ENCODE results near the gene ACTA2.

Gene ACTA2

GRCh38 chr10:88892222-88892967, 60.2 kb downstream of the ACTA2 start:
- no peak for DNase-seq (ENCODE audit: low read depth)
- no peak for TF ChIP-seq CTCF (conservative IDR thresholded peaks at IDR 0.05; ENCODE audit: low read depth, low read length)
- H3K4me3 ChIP-seq (ENCODE audit: low read length), result no peak overlapping the region

- no peak for TF ChIP-seq CTCF (conservative IDR thresholded peaks at IDR 0.05; ENCODE audit: low read depth, low read length)
- no peak overlapping the region for H3K4me3 ChIP-seq (ENCODE audit: low read length)
- no peak for DNase-seq (ENCODE audit: low read depth)
These were observed 61.7 kb downstream of the ACTA2 start for GRCh38 chr10:88890681-88891381.

GRCh38 chr10:88889559-88890337, 62.8 kb downstream of the ACTA2 start:
- H3K4me3 ChIP-seq (ENCODE audit: low read length), result no peak overlapping the region
- no peak for DNase-seq (ENCODE audit: low read depth)
- no peak for TF ChIP-seq CTCF (conservative IDR thresholded peaks at IDR 0.05; ENCODE audit: low read depth, low read length)

- H3K4me3 ChIP-seq (ENCODE audit: low read length), result no peak overlapping the region
- no peak for DNase-seq (ENCODE audit: low read depth)
- no peak for TF ChIP-seq CTCF (conservative IDR thresholded peaks at IDR 0.05; ENCODE audit: low read depth, low read length)
These were observed 63.6 kb downstream of the ACTA2 start for GRCh38 chr10:88888810-88889445.

- TF ChIP-seq CTCF (conservative IDR thresholded peaks at IDR 0.05; ENCODE audit: low read depth, low read length), result no peak
- DNase-seq (ENCODE audit: low read depth), result no peak
- H3K4me3 ChIP-seq (ENCODE audit: low read length), result no peak overlapping the region
These were observed 66.0 kb downstream of the ACTA2 start for GRCh38 chr10:88886557-88886956.

All from retinal pigment epithelial cell (primary cell).